Left lung (tissue), 10 donors: Measurements from ENCODE around the gene MXRA7. TPM values are rescaled to one million over a fixed set of nuclear protein-coding genes. Genes with fewer than 3 reads are reported as not detected.
"Not testable (repeated sequence)": the region's sequence is repeated elsewhere in the genome, so short reads cannot be mapped to it uniquely, and the experiment has no call there.

ENCODE experiments used
- ATAC-seq: fragments of 200-7000 bp; cut with Tn5 transposase; one replicate; pipeline ENCODE4 v1.9.1; 2020; ENCODE audit warnings: moderate library complexity
- DNase-seq, 4 donors: peaks; one replicate each; pipeline ENCODE4 v3.0.0-alpha.2; 2013 to 2020
- H3K27ac ChIP-seq, 2 donors: fragments of 200-600 bp; sonication (generic) in 1 of 2; one replicate each; pipeline versions ENCODE4 v1.5.0 to v1.8.0; 2020 to 2021
- H3K27me3 ChIP-seq, 2 donors: fragments of 200-600 bp; sonication (generic) in 1 of 2; one replicate each; pipeline versions ENCODE4 v1.5.0 to v1.8.0; 2020 to 2021
- H3K36me3 ChIP-seq, 2 donors: fragments of 200-600 bp; sonication (generic) in 1 of 2; one replicate each; pipeline versions ENCODE4 v1.5.0 to v1.8.0; 2020 to 2021
- H3K4me1 ChIP-seq, 2 donors: fragments of 200-600 bp; one replicate each; pipeline ENCODE4 v1.8.0; 2021
- H3K4me3 ChIP-seq, 2 donors: fragments of 200-600 bp; sonication (generic) in 1 of 2; one replicate each; pipeline versions ENCODE4 v1.5.0 to v1.8.0; 2020 to 2021; ENCODE audit warnings: mild to moderate bottlenecking in 1 of 2
- H3K9me3 ChIP-seq, 2 donors: fragments of 200-600 bp; sonication (generic) in 1 of 2; one replicate each; pipeline versions ENCODE4 v1.5.0 to v1.8.0; 2020 to 2021
- CTCF ChIP-seq, 2 donors: fragments of 200-600 bp; sonication (generic) in 1 of 2; IDR thresholded peaks; one replicate each; pipeline versions ENCODE4 v1.5.0 to v1.8.0; 2021; ENCODE audit warnings: antibody characterized with exemption in 2 of 2
- intact Hi-C, 2 donors: fragments of 100-400 bp; cut with DNase I; formaldehyde crosslinking; loops; one replicate each; pipeline versions ENCODE4 v1.11.2 to v1.14.2; 2022
- polyA plus RNA-seq, 6 donors: library from polyadenylated mRNA; unstranded; fragments of 120-200 nt; gene quantifications; one replicate each; pipeline ENCODE4 v1.2.1, GENCODE V29; 2013; ENCODE audit not compliant: insufficient read length in 6 of 6
- total RNA-seq, 2 donors: library from RNA; stranded (reverse); fragmentation: NEBNext Ultra II Directional; extraction: Animal tissue kit (Norgen Biotek cat#: 25700); gene quantifications; one replicate each; pipeline ENCODE4 v1.2.1, GENCODE V29; 2021
- donor health status: DM: no; HTN: yes; CAD: no.
- donor health status: DM: no; HTN: no; CAD: no.

MXRA7 gene
- total and polyA plus RNA-seq, 8 donors, result 71.5 to 211 (median 88.2) TPM

GRCh38 chr17:76702941-76703637 lies 7.7 kb downstream of the MXRA7 start:
- Histone ChIP-seq H3K9me3 (no peaks in the 10 kb centered on the region), H3K4me1 (peaks cover 10 to 44% of the 10 kb centered on the region in 2 donors), H3K27ac (no peak overlapping the region), H3K36me3 (no peaks in the 10 kb centered on the region), H3K27me3 (no peaks in the 10 kb centered on the region), H3K4me3 (no peak overlapping the region)
- intact Hi-C loops, result no loop called here
- DNase-seq (no peak), ATAC-seq (no peak)
- no peak for TF ChIP-seq CTCF (IDR thresholded peaks at IDR 0.05)

- DNase-seq, result no peak
- peaks cover 3 to 46% of the 10 kb centered on the region in 2 donors for H3K4me1 ChIP-seq
- no peak for TF ChIP-seq CTCF (IDR thresholded peaks at IDR 0.05)
Observed at GRCh38 chr17:76702076-76702475, 8.7 kb downstream of the MXRA7 start.

GRCh38 chr17:76701471-76701967 lies 9.2 kb downstream of the MXRA7 start:
- Histone ChIP-seq H3K4me3 (no peak overlapping the region), H3K27ac (peak overlapping the region; percentile 78 to 80), H3K4me1 (peaks cover 3 to 48% of the 10 kb centered on the region in 2 donors), H3K36me3 (no peaks in the 10 kb centered on the region), H3K27me3 (no peaks in the 10 kb centered on the region), H3K9me3 (no peaks in the 10 kb centered on the region)
- TF ChIP-seq CTCF (IDR thresholded peaks at IDR 0.05), result no peak
- ATAC-seq, result no peak
- DNase-seq, result no peak
- intact Hi-C loops, result no loop called here

More at GRCh38 chr17:76702076-76702475, 8.7 kb downstream of the MXRA7 start:
- Histone ChIP-seq H3K27ac (peak overlapping the region in 1 of 2 donors; percentile 78), H3K27me3 (no peaks in the 10 kb centered on the region), H3K4me3 (no peak overlapping the region), H3K9me3 (no peaks in the 10 kb centered on the region), H3K36me3 (no peaks in the 10 kb centered on the region)
- no peak for ATAC-seq
- intact Hi-C loops, result no loop called here

- intact Hi-C loops, result no loop called here
- no peak for TF ChIP-seq CTCF (IDR thresholded peaks at IDR 0.05)
- Histone ChIP-seq H3K9me3 (no peaks in the 10 kb centered on the region), H3K27ac (peak overlapping the region; percentile 78 to 80), H3K4me3 (no peak overlapping the region), H3K4me1 (peaks cover 3 to 48% of the 10 kb centered on the region in 2 donors), H3K27me3 (no peaks in the 10 kb centered on the region), H3K36me3 (no peaks in the 10 kb centered on the region)
- peak in 2 of 4 donors; percentile 59 to 81 for DNase-seq
- ATAC-seq, result peak; percentile 59
Observed at GRCh38 chr17:76700617-76701470, 9.9 kb downstream of the MXRA7 start.

- no peak for TF ChIP-seq CTCF (IDR thresholded peaks at IDR 0.05)
- ATAC-seq, result peak; percentile 7
- DNase-seq, result no peak
- intact Hi-C loops, result no loop called here
- H3K4me3 ChIP-seq, result no peak overlapping the region
- H3K27me3 ChIP-seq, result no peaks in the 10 kb centered on the region
- peak overlapping the region; percentile 78 to 80 for H3K27ac ChIP-seq
- no peaks in the 10 kb centered on the region for H3K9me3 ChIP-seq
- no peaks in the 10 kb centered on the region for H3K36me3 ChIP-seq
- H3K4me1 ChIP-seq, result peaks cover 3 to 48% of the 10 kb centered on the region in 2 donors
Observed at GRCh38 chr17:76700270-76700616, 10.5 kb downstream of the MXRA7 start.

- H3K4me3 ChIP-seq, DNase-seq, ATAC-seq, intact Hi-C loops, H3K27me3 ChIP-seq, H3K36me3 ChIP-seq, H3K9me3 ChIP-seq: not testable (repeated sequence)
- H3K4me1 ChIP-seq, result peaks cover 3 to 48% of the 10 kb centered on the region in 2 donors
- H3K27ac ChIP-seq, result peak overlapping the region; percentile 11 to 60
Observed at GRCh38 chr17:76698466-76698977, 12.2 kb downstream of the MXRA7 start.
